Measurements from ENCODE around the gene PVRIG. TPM values are rescaled to one million over a fixed set of nuclear protein-coding genes. Genes with fewer than 3 reads are reported as not detected.
A peak's percentile ranks its signal among the peaks of the same experiment; 100 is the strongest.
"Not testable (repeated sequence)": the region's sequence is repeated elsewhere in the genome, so short reads cannot be mapped to it uniquely, and the experiment has no call there.

The PVRIG gene
- total RNA-seq, 8 experiments from 2014 or later = 0.98 to 10.7 (median 2.5) TPM; not detected in 2

- ATAC-seq (replicated peaks in 6 of 8); in situ Hi-C loops (cut with MboI; ENCODE audit: low pct_unique_long_range_greater_than_20kb in 2 of 9, low sequenced_read_pairs in 9 of 9, unreplicated experiment in 9 of 9): not testable (repeated sequence)
- WGBS, 10 experiments = 68 to 100% (median 81%) methylated on average over 2 to 5 of the region's 6 CpGs; no CpG with 5 or more reads in 2 of the 10 experiments
Measured at GRCh38 chr7:100182616-100183015, 37.1 kb upstream of the PVRIG start.

GRCh38 chr7:100183090-100183489, 36.7 kb upstream of the PVRIG start:
- H3K4me1 ChIP-seq (replicated peaks in 1 of 2); in situ Hi-C loops (cut with MboI; ENCODE audit: low pct_unique_long_range_greater_than_20kb in 2 of 9, low sequenced_read_pairs in 9 of 9, unreplicated experiment in 9 of 9); H3K27ac ChIP-seq; H3K4me3 ChIP-seq; ATAC-seq (replicated peaks in 6 of 8): not testable (repeated sequence)
- 83 to 100% (median 92%) methylated on average over 1 to 4 of the region's 6 CpGs; no CpG with 5 or more reads in 3 of the 10 experiments for WGBS, 10 experiments

More at GRCh38 chr7:100182616-100183015, 37.1 kb upstream of the PVRIG start:
- not testable (repeated sequence) for H3K4me1 ChIP-seq (replicated peaks in 1 of 2); H3K27ac ChIP-seq; H3K4me3 ChIP-seq

- H3K4me1 ChIP-seq (replicated peaks in 1 of 2) = peaks cover 0 to 4% of the 10 kb centered on the region in 2 donors
- peak in 1 of 8 experiments; percentile 18 for ATAC-seq (replicated peaks in 6 of 8)
- WGBS, 10 experiments = 56 to 100% (median 93%) methylated on average over 1 to 2 of the region's 2 CpGs; no CpG with 5 or more reads in 3 of the 10 experiments
- H3K4me3 ChIP-seq = no peak overlapping the region
- in situ Hi-C loops (cut with MboI; ENCODE audit: low pct_unique_long_range_greater_than_20kb in 2 of 9, low sequenced_read_pairs in 9 of 9, unreplicated experiment in 9 of 9) = no loop called here
- H3K27ac ChIP-seq = no peak overlapping the region
Measured at GRCh38 chr7:100185726-100186125, 34.0 kb upstream of the PVRIG start.

GRCh38 chr7:100189061-100189460, 30.7 kb upstream of the PVRIG start:
- Histone ChIP-seq H3K4me1 (replicated peaks in 1 of 2) (peaks cover 0 to 4% of the 10 kb centered on the region in 2 donors), H3K27ac (no peak overlapping the region), H3K4me3 (no peak overlapping the region)
- in situ Hi-C loops (cut with MboI; ENCODE audit: low pct_unique_long_range_greater_than_20kb in 2 of 9, low sequenced_read_pairs in 9 of 9, unreplicated experiment in 9 of 9) = no loop called here
- ATAC-seq (replicated peaks in 6 of 8) = no peak
- WGBS, 10 experiments = 42 to 95% (median 78%) methylated on average over 1 to 3 of the region's 3 CpGs; no CpG with 5 or more reads in 4 of the 10 experiments

GRCh38 chr7:100190048-100190711, 29.6 kb upstream of the PVRIG start:
- H3K4me3 ChIP-seq = no peak overlapping the region
- H3K4me1 ChIP-seq (replicated peaks in 1 of 2) = peaks cover 0 to 4% of the 10 kb centered on the region in 2 donors
- H3K27ac ChIP-seq = no peak overlapping the region
- in situ Hi-C loops (cut with MboI; ENCODE audit: low pct_unique_long_range_greater_than_20kb in 2 of 9, low sequenced_read_pairs in 9 of 9, unreplicated experiment in 9 of 9) = no loop called here
- peak in 7 of 8 experiments; percentile 64 to 98 (median 69) for ATAC-seq (replicated peaks in 6 of 8)
- WGBS, 10 experiments = 19 to 82% (median 67%) methylated on average over 2 to 4 of the region's 4 CpGs; no CpG with 5 or more reads in 2 of the 10 experiments

- no peak for ATAC-seq (replicated peaks in 6 of 8)
- in situ Hi-C loops (cut with MboI; ENCODE audit: low pct_unique_long_range_greater_than_20kb in 2 of 9, low sequenced_read_pairs in 9 of 9, unreplicated experiment in 9 of 9) = no loop called here
- WGBS, 10 experiments = 20 to 94% (median 83%) methylated on average over 1 to 2 of the region's 2 CpGs; no CpG with 5 or more reads in 3 of the 10 experiments
- H3K4me1 ChIP-seq (replicated peaks in 1 of 2) = peaks cover 0 to 4% of the 10 kb centered on the region in 2 donors
- H3K27ac ChIP-seq = no peak overlapping the region
- no peak overlapping the region for H3K4me3 ChIP-seq
Measured at GRCh38 chr7:100191775-100192174, 28.0 kb upstream of the PVRIG start.

GRCh38 chr7:100192281-100192862, 27.4 kb upstream of the PVRIG start:
- 13 to 100% (median 87%) methylated on average over 1 to 6 of the region's 6 CpGs; no CpG with 5 or more reads in 2 of the 10 experiments for WGBS, 10 experiments
- in situ Hi-C loops (cut with MboI; ENCODE audit: low pct_unique_long_range_greater_than_20kb in 2 of 9, low sequenced_read_pairs in 9 of 9, unreplicated experiment in 9 of 9) = not testable (repeated sequence)

GRCh38 chr7:100192969-100193368, 26.8 kb upstream of the PVRIG start:
- Histone ChIP-seq H3K27ac (no peak overlapping the region), H3K4me1 (replicated peaks in 1 of 2) (peaks cover 0 to 4% of the 10 kb centered on the region in 2 donors), H3K4me3 (no peak overlapping the region)
- WGBS, 10 experiments = 20 to 100% (median 54%) methylated on average over 1 to 3 of the region's 3 CpGs; no CpG with 5 or more reads in 1 of the 10 experiments
- ATAC-seq (replicated peaks in 6 of 8) = peak in 2 of 8 experiments; percentile 57 to 59
- in situ Hi-C loops (cut with MboI; ENCODE audit: low pct_unique_long_range_greater_than_20kb in 2 of 9, low sequenced_read_pairs in 9 of 9, unreplicated experiment in 9 of 9) = no loop called here

More at GRCh38 chr7:100192281-100192862, 27.4 kb upstream of the PVRIG start:
- not testable (repeated sequence) for H3K4me3 ChIP-seq; H3K4me1 ChIP-seq (replicated peaks in 1 of 2); ATAC-seq (replicated peaks in 6 of 8); H3K27ac ChIP-seq

GRCh38 chr7:100195222-100195621, 24.5 kb upstream of the PVRIG start:
- H3K4me3 ChIP-seq = no peak overlapping the region
- peaks cover 0 to 2% of the 10 kb centered on the region in 2 donors for H3K4me1 ChIP-seq (replicated peaks in 1 of 2)
- 0 to 100% (median 64%) methylated on average over 1 to 2 of the region's 2 CpGs; no CpG with 5 or more reads in 4 of the 10 experiments for WGBS, 10 experiments
- no peak overlapping the region for H3K27ac ChIP-seq
- in situ Hi-C loops (cut with MboI; ENCODE audit: low pct_unique_long_range_greater_than_20kb in 2 of 9, low sequenced_read_pairs in 9 of 9, unreplicated experiment in 9 of 9) = no loop called here
- no peak for ATAC-seq (replicated peaks in 6 of 8)

- in situ Hi-C loops (cut with MboI; ENCODE audit: low pct_unique_long_range_greater_than_20kb in 2 of 9, low sequenced_read_pairs in 9 of 9, unreplicated experiment in 9 of 9) = not testable (repeated sequence)
Measured at GRCh38 chr7:100195901-100196322, 23.8 kb upstream of the PVRIG start.

GRCh38 chr7:100198266-100198665, 21.5 kb upstream of the PVRIG start:
- WGBS, 10 experiments = 60 to 95% (median 80%) methylated on average over 2 to 10 of the region's 10 CpGs; no CpG with 5 or more reads in 3 of the 10 experiments
- Histone ChIP-seq H3K4me1 (replicated peaks in 1 of 2) (no peaks in the 10 kb centered on the region), H3K27ac (no peak overlapping the region), H3K4me3 (no peak overlapping the region)
- in situ Hi-C loops (cut with MboI; ENCODE audit: low pct_unique_long_range_greater_than_20kb in 2 of 9, low sequenced_read_pairs in 9 of 9, unreplicated experiment in 9 of 9) = no loop called here
- ATAC-seq (replicated peaks in 6 of 8) = no peak

More at GRCh38 chr7:100195901-100196322, 23.8 kb upstream of the PVRIG start:
- H3K4me3 ChIP-seq; H3K27ac ChIP-seq; H3K4me1 ChIP-seq (replicated peaks in 1 of 2); ATAC-seq (replicated peaks in 6 of 8): not testable (repeated sequence)
- 60 to 100% (median 98%) methylated on average over 1 to 5 of the region's 6 CpGs; no CpG with 5 or more reads in 2 of the 10 experiments for WGBS, 10 experiments

GRCh38 chr7:100200693-100201092, 19.1 kb upstream of the PVRIG start:
- in situ Hi-C loops (cut with MboI; ENCODE audit: low pct_unique_long_range_greater_than_20kb in 2 of 9, low sequenced_read_pairs in 9 of 9, unreplicated experiment in 9 of 9) = no loop called here
- WGBS, 10 experiments = 52 to 99% (median 75%) methylated on average over 1 to 7 of the region's 11 CpGs; no CpG with 5 or more reads in 4 of the 10 experiments
- H3K27ac ChIP-seq = no peak overlapping the region
- no peak overlapping the region for H3K4me3 ChIP-seq
- H3K4me1 ChIP-seq (replicated peaks in 1 of 2) = no peaks in the 10 kb centered on the region
- no peak for ATAC-seq (replicated peaks in 6 of 8)

- 62 to 100% (median 87%) methylated on average over 1 to 8 of the region's 9 CpGs; no CpG with 5 or more reads in 3 of the 10 experiments for WGBS, 10 experiments
- in situ Hi-C loops (cut with MboI; ENCODE audit: low pct_unique_long_range_greater_than_20kb in 2 of 9, low sequenced_read_pairs in 9 of 9, unreplicated experiment in 9 of 9) = no loop called here
- no peak overlapping the region for H3K4me3 ChIP-seq
Measured at GRCh38 chr7:100204454-100204853, 15.3 kb upstream of the PVRIG start.

More at GRCh38 chr7:100204454-100204853, 15.3 kb upstream of the PVRIG start:
- no peak overlapping the region for H3K27ac ChIP-seq
- ATAC-seq (replicated peaks in 6 of 8) = no peak
- no peaks in the 10 kb centered on the region for H3K4me1 ChIP-seq (replicated peaks in 1 of 2)

All from motor neuron (in vitro differentiated cells).